HG03457 (cell line): ENCODE measurements around the gene AKAP8L.
"Not testable (repeated sequence)": the region's sequence is repeated elsewhere in the genome, so short reads cannot be mapped to it uniquely, and the experiment has no call there.

ENCODE experiments used
- ATAC-seq: cut with Tn5 transposase; IDR thresholded peaks from one replicate; pipeline ENCODE4 v1.9.1; 2021; ENCODE audit warnings: moderate number of reproducible peaks; ENCODE audit not compliant: unreplicated experiment

AKAP8L gene

DNA sequence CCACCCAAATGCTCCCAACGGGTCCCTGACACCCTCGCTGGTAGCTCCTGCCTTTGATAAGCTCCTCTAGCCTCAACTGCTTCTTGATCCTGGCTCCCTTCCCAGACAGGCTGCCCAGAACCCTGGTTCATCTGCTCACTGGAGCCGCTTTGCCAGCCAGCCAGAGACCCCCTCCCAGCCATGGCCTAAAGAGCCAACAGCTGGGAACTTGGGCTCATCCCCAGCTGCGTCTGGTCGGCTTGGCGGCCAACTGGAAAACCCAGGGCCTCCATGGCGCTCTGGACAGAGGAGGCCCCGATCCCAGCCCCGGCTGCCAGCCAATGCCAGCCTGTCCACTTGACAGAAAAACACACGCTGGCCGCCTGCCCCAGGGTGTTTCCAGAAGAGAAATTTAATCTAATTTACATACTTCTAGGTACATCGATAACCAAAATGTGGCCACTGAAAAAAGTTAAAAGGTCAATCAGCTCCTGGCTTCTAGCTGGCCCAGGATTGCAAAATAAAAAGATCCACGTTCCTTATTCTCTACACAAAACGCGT is 3.0 kb upstream of the AKAP8L start:
- no peak for ATAC-seq

DNA sequence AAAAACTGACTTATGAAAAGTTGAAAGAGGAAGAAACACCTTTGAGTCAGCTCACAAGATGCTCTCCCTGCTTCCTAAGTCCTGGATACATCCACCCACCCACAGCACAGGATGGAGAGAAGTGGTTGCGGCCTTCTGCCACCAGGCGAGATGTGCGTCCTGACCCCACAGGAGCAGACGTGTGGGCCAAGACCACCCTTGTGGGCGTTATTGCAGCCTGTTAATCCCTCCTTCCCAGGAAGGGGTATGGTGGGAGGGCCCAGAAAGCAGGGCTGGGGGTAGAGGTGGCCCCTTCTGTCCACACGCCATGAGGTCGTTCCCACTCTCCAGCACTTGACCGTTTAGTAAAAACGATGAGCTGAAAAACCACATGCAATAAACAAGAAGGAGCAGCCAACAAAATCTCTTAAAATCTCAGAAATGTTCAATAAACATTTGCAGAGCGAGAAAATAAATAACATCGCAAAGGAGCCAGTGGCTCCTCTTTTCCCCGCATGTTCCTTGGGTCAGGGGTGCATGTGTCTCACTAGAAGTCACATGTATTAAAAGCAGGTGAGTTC is 2.4 kb upstream of the AKAP8L start:
- ATAC-seq: no peak

DNA sequence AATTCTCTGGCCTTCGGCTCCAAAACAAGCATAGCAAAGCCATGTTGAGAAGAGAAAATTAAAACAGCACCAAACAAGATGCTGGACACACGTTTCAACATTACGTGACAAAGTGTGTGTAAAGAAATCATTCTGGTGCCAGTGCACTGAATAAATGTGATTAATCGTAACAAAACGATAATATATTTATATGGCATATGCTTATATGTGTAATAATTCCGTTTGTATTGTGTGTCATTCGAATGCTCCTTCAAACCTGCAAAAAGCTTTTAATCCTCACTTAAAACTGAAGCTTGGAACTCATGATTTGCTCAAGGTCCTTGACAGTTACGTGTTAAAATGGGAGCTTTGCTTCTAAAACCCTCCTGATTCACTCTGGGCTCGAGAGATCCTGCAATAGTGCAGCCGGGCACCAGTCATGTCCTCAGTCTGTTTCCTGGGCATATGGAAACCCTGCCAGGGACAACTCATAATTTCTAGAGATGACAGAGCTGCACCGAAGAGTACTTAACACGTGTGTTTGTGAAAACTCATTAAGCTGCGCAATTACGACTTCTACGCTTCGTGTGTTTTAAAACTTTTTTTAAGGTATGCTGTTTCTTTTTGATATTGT is 731 bp upstream of the AKAP8L start:
- no peak for ATAC-seq

DNA sequence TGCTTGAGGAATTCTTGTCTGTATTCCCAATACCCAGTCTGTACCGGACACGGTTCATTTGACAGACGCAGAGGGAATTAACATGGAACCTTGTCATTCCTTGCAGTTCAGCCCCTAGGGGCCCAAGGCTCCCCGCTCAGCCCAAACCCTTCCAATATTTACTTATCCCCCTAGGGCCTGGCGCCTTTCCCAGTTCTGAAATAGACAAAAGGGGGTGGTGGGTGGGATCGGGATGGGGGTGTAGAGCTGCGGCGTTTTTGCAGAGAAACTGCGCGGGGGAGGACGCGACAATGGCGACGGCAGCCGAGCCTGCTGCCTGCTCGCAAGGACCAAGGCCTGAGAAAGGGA is 583 bp downstream of the AKAP8L start:
- ATAC-seq: no peak

DNA sequence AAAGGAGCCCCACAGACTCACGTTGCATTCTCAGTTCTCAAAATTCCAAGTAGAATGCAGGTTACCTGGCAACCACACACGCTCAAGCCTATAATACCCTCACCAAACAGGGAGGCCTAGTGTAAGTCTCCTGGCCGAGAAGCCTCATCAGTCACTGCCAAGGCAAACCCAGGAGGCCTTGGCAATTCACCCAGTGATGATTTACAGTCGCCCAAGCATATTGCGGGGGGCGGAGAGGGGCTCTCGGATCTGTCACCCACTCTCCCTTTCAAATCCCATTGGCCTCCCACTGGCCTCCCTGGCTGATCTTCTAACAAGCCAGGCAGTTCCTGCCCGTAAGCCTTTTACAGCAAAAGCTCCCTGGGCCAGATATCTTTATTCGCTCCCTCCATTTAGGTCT is 1.1 kb downstream of the AKAP8L start:
- ATAC-seq: no peak

DNA sequence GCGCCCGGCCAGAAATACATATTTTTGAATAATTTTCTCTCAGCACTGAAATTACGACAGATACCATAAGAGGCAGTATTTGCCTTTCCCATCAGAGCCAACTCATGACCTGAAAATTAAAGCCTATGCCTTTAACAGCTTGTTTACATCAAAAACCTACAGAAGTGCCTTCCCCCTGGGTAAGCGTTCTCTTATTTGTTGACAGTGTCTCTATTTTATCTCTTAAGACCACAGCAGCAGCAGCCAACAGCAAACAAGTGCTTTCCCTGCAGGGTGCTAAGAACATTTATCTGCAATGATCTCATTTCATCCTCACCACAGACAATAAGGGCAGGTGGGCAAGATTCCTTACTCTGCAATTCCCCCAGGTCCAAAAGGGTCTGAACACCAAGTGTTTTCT is 6.0 kb downstream of the AKAP8L start:
- ATAC-seq: no peak

DNA sequence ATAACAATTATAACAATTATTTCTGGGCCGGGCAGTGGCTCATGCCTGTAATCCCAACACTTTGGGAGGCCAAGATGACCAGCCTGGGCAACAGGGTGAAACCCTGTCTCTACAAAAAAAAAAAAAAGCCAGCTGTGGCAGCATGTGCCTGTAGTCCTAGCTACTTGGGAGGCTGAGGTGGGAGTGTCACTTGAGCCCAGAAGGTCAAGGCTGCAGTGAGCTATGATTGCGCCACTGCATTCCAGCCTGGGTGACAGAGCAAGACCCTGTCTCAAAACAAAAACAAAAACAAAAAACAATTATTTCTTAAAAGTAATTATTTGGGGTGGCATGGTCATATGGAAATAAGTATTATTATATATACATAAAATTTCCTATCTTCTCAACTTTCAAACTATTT is 7.4 kb downstream of the AKAP8L start:
- not testable (repeated sequence) for ATAC-seq

DNA sequence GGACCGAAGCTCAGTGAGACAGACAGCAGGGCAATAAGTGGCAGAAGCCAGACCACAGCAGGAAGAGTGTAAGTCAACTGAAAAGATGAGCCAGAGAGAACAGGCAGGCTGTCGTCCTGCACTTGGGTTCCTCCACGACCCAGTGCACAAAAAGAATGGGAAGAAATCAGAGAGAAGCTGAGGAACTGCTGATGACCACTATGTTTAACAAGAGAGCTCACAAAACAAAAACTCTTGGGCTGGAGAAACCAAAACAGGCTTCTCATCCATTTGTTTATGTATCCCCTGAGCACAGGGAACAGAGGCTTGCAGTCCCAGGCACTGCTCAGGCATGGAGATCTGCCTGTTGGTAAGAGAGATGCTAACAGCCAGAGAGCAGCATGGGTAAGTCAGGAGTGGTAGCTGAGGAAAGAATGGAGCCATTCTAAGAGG is 14.0 kb downstream of the AKAP8L start:
- ATAC-seq: no peak

DNA sequence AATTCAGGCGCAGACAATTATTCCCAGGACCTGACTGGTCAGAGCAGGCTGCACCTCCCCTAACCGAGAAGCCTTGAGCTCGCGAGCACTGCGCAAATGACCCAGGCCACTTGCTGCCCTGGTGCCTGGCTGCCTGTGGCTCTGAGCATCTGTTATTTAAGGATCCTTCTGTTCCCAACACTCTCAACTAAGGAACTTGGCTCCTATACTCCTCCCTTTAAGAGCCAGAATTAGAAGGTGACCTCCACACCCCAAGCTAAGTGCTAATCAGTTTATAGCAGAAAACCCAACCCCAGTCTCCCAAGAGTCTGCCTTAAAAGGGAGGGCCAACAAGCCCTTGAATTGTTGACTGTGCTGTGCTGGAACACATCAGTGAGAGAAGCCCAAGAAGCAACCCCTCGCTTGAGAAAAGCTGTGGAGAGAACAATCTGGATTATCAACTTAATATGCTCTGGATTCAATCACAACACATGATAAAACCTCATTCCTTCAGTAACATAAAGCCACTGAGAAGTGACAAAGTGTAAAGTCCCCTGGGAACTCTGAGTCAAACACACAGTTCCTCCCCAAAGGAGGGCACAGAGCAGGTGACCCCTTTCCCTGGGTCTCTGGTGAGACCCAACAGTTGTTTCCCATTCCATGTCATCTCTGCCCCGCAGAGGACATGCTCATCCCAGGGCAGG is 14.6 kb downstream of the AKAP8L start:
- ATAC-seq: no peak

DNA sequence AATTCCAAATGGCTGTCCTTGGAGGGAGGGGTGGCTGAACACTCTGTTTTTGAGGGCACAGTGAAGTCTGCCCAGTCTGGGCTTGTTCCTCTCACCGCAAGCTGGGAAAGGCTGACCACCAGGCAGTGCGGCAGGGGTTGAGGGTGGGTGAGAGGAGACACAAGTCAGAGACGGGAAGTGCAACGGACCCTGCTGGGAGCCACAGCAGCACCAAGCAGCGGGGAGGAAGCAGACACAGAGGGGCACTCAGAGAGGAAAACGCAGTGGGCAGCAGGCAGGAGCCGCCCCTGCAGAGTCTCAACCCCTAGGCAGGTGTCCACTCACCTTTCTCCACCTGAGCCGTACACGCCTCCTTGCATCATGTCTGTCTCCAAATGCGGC is 15.6 kb downstream of the AKAP8L start:
- ATAC-seq: no peak

DNA sequence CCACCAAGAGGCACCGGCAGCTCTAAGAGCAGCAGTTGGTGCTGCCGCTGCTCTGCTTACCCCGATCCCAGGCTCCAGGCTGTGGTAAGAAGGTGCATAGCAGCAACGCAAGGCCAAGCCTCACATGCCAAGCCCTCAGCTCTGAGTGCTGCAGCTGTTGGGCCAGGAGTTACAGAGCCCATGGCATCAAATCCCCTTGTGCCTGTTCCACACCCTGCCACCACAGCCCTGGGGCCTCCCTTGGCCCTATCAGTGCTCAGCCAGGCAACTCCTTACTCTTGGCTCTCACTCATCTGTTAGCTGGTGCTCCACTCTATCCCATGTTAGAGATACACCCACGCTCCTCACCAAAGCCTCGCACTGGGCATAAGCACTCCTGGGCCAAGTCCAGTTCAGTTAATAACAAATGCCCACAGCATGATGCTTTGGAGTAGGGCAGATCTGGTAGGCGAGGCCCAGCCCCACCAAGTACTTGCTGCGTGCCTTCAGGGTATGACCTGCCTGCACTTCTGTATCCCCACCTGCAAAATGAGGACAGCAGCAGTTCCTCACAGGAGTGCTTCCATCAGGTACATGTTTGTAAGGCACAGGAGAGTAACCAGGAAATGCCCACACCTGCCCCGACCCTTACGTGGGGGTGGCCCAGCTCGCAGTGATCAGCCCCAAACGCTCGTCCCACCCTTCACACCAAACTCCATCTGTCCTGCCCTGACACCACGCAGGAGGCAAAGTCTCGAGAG is 16.2 kb downstream of the AKAP8L start:
- ATAC-seq: no peak

DNA sequence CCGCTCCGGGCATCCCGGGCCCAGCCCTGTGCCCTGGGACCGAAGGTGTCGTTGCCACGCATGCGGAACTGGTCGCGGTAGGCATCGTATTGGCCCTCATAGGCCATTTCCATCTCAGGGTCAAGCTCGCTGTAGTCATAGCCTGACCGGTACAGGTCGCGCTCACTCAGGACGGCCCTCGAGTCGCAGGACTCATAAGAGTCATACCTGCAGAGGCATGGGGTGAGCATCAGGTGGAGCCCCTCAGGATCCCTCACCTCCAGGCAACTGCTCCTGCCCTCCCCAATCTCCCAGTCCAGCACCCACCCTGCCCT is 17.4 kb downstream of the AKAP8L start:
- ATAC-seq: no peak

DNA sequence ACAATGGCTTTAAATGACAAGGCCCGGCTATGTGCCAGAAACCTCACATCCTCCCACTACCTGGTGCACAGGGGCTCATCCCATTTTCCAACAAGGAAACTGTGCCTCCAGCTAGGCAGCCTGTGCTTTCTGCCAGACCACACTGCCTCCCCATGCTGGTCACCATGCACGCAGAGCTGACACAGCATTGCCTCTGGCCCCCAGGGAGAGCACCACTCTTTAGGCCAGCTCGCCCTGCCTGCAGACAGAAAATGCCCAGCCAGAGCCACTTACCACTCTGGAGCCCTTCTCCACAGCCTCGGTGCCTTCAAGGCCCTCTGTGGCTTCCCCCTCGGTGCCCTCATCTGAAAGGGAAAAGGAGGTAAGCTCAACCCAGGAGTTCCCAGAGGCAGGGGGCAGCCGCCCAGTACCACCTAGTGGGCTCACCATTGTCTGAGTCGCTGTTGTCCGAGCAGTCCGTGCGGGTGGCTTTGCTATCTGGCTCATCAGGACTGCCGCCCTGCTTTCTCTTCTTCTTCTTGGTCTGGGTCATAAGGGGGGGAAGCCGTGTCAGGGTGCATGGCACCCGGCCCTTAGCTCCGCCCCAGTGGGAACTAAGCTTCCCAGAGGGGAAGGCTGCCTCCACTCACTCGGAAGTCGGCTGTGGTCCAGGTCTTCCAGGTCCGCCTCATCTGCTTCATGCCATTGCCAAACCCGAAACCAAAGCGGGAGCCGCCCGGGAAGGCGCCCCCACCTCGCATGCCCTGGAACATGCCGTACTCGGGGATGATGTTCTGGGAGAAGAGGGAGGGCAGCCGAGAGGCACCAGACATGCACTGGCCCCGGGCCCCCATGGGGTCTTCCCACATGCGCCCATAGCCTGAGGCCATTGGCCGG is 18.0 kb downstream of the AKAP8L start:
- ATAC-seq: no peak

DNA sequence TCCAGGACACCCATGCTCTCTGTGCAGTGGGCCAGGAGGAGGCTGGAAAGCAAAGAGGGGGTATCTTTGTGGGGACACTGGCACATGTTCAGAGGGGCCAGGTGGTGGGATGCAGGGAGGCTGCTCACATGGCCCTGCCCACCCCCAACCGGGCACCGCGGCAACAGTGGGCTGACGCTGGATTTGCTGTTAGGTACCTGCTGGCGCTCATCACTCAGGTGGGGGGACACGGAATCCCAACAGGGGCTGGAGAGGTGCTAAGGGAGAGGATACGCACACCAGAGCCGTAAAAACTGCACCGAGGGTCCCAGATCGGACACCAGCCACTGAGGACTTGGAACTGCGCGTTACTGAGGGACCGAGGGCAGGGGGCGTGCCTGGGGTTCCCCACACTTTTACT is 19.2 kb downstream of the AKAP8L start:
- no peak for ATAC-seq

DNA sequence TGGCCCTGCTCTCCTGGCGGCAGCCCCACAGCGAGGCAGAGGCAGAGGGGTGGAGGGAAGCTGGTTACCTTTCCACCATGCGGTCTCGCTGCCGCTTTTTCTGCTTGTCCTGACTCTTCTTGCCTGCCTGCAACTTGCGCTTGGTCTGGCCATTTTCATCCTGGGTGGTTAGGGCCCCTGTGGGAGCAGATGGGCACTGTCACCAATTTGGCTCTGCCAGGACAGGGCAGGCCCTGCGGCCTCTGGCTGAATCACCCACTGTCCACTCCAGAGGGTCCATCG is 19.6 kb downstream of the AKAP8L start:
- ATAC-seq: no peak

DNA sequence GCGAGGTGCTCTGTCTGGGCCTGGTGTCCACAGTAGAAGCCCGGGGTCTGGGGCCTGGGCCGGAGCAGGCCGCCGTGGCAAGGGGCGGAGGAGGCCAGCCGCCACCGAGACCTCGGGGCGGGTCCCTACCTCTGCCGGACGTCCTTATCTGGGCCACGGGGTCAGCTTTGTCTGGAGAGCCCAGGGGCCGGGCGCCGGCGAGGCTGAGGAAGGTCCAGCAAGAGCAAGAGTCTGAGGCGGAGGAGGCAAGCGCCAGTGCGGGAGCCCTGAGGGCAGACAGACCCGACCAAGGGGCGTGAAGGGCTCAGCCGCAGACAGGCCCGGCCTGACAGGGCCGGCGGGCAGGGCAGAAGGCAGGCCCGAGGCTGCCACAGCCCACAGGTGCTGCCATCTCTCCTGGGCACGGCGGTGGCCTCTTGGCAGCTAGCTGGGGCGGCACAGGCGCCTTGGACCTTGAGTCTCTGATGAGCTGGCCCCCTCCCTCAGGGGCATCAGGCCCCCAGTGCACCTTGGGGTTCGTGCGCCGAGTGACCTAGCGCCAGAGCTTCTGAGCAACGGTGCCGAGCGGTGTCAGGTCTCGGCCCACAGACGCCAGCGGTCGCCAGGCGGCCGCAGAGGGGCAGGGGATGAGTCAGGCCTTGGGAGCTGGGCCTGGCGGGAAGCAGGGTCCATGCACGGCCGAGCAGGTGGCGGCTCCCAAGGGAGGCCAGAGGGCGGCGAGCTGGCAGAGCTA is 20.1 kb downstream of the AKAP8L start:
- no peak for ATAC-seq

DNA sequence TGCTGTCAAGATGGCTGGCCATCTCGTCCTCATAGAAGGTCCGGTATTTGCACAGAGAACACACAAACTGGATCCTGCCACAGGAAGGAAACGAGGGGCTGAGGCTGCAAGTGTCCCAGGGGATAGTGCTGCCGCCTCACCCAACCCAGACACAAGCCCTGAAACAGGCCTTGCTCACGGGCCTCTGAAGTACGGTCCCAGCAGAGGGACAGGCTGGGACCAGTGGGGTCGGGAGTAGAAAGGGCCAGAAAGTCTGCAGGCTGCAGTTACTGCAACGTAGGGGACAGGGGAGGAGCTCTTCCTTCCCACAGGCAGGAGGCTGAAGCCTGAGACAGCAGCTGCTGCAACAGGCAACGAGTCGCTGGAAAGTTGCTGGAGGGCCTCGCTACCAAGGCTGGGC is 21.0 kb downstream of the AKAP8L start:
- no peak for ATAC-seq

DNA sequence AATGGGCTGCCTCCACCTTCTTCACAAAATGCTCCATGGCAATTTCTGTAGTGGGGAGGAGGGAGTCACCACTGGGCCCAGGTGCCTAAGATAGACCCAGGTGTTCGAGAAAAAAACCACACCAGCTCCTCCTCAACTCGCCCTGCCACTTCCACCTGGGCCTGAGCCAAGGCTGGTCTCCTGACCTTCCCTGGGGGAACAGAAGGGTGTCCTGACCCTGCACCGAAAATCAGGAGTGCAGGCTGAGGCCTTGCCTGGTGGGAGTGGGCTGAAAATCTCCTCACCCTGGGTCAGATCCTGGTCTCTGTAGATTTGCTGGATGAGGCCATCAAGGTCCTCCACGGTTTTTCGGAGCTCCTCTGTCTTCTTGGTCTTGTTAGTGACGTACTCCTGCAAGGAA is 21.6 kb downstream of the AKAP8L start:
- no peak for ATAC-seq

DNA sequence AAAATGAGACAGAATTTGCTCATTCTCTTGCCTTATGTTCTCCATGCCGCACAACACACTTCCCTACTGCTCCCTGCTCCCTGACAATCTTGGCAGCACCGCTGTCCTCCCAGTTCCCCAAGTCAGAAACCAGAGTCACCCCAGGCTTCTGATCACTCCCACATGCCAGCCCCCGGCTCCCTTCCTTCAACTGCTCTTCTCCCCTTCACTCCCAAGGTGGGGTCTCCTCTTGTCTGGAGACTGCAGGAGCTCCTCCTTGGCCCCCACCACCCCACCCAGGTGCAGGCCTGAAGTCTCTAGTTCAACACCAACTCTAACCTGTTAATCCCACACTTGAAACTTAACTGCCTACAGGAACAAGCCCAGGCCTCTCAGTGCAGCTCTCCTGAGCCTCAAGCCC is 22.4 kb downstream of the AKAP8L start:
- no peak for ATAC-seq

DNA sequence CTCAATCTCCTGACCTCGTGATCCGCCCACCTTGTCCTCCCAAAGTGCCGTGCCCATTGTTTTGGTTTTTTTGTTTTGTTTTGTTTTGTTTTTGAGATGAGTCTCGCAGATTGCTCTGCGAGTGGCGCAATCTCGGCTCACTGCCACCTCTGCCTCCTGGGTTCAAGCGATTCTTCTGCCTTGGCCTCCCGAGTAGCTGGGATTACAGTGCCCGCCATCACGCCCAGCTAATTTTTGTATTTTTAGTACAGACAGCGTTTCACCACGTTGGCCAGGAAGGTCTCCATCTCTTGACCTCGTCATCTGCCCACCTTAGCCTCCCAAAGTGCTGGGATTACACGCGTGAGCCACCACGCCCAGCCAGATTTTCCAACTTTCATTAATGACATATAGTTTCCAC is 23.5 kb downstream of the AKAP8L start:
- ATAC-seq: not testable (repeated sequence)

DNA sequence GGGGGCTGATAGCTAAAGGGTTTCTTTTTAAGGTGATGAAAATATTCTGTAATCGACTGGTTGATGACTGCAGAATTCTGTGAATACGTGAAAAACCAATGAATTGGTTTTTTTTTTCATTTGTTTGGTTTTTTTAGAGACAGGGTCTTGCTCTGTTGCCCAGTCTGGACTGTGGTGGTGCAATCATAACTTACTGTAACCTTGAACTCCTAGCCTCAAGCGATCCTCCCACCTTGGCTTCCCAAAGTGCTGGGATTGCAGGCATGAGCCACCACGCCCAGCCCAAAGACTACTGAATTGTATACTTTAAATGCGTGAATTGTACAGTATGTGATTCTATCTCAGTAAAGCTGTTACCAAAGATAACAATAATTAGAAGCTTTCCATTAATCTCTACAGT is 24.4 kb downstream of the AKAP8L start:
- ATAC-seq: no peak
